ENCODE measurements around the gene C17orf107.
A peak's percentile ranks its signal among the peaks of the same experiment; 100 is the strongest.

The C17orf107 gene

DNA sequence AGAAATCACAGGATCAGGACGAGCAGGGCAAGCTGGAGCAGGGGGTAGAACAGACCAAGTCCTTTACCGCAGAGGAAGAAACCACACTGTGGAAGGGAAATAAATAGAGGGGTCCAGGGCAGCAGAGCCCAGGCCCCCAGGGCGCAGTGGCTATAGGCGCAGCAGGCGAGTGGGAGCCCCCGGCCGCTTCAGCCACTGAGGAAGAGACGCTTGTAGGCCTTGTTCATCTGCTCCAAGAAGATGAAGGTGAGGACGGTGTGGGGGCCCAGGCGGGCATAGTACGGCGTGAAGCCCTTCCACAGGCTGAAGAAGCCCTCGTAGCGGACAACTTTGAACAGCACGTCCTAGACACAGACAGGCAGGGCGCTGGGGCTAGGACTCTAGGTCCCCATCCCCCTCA, 38.2 kb downstream of the C17orf107 start:
- DNase-seq: no peak

GRCh38 chr17:4938069-4938491, 38.7 kb downstream of the C17orf107 start:
- no peak for DNase-seq

DNA sequence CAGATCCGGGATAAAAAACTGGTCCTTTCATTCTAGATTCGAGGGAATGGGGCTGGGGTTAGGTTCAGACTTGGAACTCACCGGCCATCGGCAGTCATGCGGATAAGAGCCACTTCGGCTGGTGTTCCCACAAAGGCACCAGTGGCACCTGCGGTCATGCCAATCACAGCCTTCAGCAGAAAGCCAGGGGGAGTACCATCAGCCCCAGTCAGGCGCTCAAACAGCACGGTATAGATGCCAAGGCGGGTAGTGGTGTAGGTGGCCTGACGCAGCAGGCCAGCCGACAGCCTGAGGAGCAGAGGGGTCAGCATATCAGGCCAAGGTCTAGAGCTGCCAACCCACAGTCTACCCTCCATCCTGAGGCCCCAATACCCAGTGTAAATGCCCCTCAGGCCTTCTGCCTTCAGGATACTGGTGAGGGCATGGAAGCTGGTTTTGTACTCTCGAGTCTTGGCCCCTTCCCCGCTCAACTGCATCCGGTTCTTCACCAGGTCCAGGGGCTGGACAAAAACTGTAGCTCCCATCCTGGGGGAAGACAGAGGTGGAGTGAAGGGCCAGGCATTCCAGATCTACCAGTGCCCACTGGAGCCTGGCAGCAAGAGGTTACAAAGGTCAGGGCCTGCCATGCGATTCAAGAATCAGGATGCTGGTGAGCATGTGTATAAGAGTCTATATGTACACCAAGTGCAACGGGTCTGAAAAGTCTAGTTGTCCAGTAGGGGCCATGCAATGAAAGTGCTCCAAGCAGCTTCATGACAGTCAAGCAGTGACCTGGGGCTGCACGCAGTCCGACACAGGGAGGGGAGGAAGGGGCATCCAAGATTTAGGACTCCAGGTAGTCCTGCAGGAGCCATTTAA, 39.6 kb downstream of the C17orf107 start:
- no peak for DNase-seq

- DNase-seq: no peak
Measured at GRCh38 chr17:4939546-4939795, 40.1 kb downstream of the C17orf107 start.

DNA sequence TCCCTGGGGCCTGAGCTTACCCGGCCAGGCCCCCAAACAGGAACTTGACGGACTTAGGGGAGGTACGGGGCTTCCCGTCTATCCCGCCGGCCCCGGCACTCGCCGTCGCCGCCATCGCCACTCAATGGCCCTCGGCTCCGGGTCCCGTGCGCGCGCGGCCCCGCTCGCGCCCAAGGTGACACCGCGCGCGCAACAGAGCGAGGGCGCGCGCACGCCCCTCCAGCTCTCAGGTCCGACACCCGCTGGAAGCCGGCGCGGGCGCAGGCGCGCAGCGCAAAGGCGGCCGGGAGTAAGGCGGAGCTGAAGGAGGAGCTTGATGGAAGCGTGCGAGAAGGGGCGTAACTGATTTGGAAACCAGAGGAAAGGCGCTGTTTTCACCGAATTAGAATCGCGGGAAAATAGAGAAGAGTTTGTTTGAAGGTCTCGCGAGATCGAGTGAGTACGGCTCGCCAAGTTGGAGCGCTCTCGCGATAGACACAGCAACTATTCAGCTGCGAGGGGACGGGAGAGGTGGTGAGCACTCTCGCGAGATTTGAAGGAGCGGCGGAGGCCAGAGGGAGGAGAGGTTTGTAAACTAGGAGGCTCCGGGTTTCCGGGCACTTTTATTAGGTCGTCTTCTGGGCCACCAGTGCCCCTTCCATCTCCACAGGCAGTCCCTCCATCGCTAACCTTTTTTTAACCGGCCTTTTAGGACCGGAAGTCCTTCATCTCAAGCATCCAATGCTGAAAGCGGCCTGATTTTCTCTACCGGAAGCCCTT, 40.6 kb downstream of the C17orf107 start, which contains the start of the genes RNF167 and SLC25A11:
Gene RNF167 (plus strand): TSS at position 473 of the 759 bp plus-strand sequence. CDS start 642 bp downstream, outside the sequence.
Gene SLC25A11 (minus strand): TSS at position 251 of the 759 bp plus-strand sequence. CDS start 136 bp downstream, at position 115.
- peak; percentile 99 for DNase-seq

GRCh38 chr17:4940555-4941318, 41.4 kb downstream of the C17orf107 start:
- no peak for DNase-seq

GRCh38 chr17:4941319-4941610, 41.9 kb downstream of the C17orf107 start:
- DNase-seq: no peak

DNA sequence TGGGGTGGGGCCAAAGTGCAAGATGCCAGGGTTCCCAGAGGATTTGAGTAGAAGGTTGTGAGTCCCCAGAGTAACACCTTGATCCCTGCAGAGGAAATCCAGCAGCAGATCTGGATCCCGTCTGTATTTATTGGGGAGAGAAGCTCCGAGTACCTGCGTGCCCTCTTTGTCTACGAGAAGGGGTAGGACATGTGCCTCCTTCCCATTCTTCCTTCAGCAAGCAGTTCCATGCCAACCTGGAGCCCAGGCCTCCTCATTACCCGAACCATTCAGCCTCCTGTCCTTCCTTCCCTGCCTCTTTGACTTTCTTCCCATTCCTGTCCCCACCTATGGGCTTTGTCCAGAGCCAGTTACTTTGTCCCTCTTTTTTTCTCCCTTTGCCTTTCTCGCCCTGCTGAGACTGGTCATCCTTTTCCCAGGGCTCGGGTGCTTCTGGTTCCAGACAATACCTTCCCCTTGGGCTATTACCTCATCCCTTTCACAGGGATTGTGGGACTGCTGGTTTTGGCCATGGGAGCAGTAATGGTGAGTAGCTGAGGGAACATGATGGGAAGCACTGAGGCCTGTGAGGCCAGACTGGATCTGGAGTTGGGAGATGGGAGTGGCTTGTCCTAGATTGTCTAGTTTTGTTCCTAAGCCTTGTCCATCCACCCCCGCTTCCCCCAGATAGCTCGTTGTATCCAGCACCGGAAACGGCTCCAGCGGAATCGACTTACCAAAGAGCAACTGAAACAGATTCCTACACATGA, 43.6 kb downstream of the C17orf107 start:
- no peak for DNase-seq

DNA sequence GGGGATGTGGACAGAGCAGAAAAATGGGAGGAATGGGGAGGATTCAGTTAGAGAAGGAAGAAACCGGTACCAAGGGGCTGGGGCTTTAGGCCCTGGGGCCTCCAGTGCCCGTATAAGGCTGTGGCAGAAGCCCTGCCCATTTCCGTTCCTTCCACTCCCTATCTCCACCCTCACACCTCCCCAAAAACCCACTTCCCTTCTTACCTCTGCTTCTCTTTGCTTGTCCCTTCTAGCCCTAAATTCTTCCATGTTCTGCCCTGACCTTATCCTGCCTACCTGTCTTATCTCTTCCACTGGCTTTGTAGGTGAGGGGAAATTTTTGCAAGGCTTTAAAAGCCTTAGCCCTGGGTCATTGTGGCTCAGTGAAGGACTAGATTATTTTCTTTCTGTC, 44.8 kb downstream of the C17orf107 start:
- DNase-seq: peak; percentile 43

GRCh38 chr17:4944554-4945175, 45.3 kb downstream of the C17orf107 start:
- no peak for DNase-seq

DNA sequence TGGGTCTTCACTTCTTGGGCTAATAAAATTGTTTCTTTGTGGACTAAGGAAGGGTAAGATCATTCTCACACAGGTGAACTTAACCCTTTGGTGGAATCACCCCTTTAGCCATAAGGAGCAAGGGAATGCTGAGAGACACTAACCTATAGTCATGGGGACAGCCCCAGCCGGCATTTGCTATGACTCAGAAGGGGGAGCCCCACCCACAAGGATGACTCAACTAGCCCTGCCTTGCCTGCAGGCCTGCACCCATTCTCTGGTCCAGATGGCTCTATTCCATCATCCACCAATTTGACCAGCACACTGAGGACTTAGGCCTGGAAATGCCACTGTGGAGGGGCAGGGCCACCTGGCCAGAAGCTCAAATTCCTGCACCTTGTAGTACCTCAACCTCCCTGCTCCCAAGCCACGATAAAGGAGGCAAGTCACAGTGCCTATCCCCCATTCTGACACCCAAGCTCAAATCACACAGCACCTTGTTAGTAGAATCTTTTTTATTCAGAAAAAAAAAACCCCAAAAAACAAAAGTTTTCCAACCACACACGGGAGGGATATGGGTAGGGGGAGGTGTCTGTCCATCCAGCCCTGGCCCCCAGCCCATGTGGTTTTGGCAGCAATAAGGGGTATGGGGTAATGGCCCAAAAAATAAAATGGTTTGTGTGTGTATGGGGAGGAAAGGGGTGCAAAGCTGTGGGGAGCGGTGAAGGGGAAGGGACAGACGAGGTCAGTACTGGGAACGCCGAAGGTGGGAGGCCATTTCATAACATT, 46.0 kb downstream of the C17orf107 start:
- peak; percentile 76 for DNase-seq

DNA sequence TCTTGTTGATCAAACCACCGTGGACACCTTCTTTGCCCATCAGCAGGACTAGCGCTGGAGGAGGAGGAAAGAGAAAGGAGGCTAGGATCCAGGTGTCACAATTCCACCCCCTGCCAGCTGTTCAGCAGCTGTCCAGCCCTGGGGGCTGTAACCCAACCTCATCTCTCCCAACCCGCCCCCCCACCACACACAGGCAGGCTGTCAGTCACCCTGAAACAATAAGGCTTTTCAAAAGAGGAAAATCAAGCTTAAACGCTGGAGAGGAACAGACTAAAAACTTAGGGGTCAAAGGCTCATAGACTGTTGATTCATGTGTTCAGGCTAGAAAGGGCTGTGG, 46.6 kb downstream of the C17orf107 start:
- DNase-seq: no peak

GRCh38 chr17:4946312-4946976, 47.1 kb downstream of the C17orf107 start:
- DNase-seq: no peak

DNA sequence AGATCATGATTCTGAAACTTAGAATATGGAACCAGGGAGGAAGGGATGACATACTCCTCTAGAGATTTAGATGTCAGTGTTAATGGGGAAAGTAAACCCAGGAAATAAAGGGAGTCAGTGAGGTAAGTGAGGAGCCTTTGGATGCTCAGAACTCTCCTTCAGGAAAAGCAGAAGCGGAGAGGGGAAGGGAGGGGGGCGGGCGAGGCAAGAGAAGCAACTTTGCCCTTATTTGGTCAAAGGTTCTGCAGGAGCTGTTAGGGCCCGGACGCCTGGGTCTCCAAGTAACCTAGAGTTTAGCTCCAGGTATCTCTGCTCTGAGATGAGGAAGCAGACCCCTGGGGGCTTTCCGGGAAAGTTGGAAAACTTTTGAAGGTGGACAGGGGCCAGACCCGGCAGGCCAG, 47.7 kb downstream of the C17orf107 start:
- DNase-seq: no peak

DNA sequence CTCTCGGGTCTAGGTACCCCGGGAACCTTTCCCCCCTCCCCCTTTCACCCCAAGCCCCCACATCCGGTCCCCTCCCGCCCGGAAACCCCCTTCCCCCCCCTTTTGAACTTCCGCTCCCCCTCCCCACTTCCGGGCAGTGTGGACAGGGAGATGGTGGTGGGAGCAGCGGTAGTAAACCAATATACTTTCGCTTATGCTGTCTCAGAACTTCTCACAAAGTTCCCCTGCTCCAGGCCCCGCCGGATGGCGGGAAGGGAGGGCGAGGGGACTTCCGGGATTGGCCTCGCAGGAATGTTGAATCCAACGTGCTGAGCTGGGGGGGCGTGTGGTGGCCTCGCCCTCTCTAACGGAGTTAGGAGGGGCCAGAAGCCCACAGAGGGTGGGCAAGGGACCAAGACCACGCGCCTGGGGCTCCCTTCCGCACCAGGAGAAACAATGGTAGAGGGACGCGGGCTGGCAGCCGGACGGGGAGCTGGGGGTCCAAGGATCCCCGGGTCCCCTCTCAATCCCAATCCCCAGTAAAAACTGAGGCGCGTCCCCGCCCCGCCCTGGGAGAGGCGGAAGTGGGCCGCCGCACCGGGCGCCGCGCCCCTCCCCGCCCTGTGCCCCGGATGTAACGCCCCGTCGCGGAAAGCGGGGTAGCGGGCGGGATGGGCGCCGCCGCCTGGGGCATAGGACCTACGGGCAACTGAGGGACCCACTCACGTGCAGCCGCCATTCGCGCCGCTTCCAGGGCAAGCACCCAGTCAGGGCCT, 48.3 kb downstream of the C17orf107 start:
- peak; percentile 58 for DNase-seq

GRCh38 chr17:4948166-4948930, 49.0 kb downstream of the C17orf107 start, which contains the start of gene PFN1:
PFN1 (minus strand) TSS chr17:4948530; CDS start chr17:4948394, 136 bp downstream.
- DNase-seq: peak; percentile 92

DNA sequence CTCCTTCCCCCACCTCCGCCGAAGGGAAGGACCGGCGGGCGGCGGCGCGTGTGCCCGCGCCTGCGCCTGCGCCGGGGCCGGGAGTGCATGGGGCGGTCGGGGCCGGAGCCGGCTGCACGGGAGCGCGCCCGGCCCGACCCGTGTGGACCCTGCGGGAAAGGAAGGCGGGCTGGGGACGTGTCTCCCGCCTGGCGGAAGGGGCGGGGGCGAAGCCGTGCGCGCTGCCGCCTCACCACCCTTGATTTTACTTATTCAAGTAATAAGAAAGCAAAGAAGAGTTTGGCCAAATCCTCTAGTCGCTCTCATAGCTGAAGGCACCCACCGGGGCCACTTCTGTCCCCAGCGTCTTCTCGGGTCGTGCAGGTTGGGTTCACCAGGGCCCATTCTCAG, 49.6 kb downstream of the C17orf107 start:
- DNase-seq: peak; percentile 82

DNA sequence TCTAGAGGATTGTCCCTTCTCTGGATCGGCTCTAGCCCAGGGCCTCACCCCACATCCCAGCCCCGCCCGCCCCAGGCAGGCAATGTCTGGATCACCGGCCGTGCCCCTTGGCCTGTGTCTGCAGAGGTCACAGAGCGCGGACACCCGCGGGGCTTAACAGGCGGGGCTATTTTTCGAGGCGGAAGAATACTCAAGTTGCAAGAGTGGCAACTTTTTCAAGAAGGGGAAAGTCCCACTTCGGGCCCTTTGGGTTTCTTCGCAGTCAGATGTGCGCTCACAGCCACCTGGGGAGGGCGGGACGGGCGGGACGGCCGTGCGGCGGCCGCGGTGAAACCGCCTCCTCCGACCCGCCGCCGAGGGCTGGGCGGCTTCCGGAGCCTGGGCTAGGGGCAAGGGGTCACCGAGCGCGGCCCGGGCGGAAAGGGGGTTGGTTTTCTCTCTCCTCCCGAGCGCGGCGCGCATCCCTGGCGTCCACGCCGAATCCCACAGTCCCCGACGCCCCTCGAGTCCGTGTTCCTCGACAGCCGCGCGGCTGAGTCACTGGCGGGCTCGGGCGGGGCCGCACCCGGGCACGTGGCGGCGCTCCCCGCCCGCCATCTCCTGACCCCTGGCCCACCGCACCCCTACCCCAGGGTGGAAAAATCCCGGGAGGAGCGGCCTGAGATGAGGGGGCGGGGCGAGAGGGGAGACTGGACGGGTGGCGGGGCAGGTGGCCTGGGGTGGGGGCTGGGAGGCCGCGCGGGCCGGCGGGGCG, 50.2 kb downstream of the C17orf107 start:
- peak; percentile 84 for DNase-seq

All from CD4-positive, alpha-beta T cell treated with Interferon gamma for 1 hour (primary cell).